ENCODE measurements around the gene CDC42BPA. TPM values are rescaled to one million over a fixed set of nuclear protein-coding genes. Genes with fewer than 3 reads are reported as not detected.

The CDC42BPA gene
- total RNA-seq, 2 experiments from 2014 or later = 1.8 to 2.1 TPM

DNA sequence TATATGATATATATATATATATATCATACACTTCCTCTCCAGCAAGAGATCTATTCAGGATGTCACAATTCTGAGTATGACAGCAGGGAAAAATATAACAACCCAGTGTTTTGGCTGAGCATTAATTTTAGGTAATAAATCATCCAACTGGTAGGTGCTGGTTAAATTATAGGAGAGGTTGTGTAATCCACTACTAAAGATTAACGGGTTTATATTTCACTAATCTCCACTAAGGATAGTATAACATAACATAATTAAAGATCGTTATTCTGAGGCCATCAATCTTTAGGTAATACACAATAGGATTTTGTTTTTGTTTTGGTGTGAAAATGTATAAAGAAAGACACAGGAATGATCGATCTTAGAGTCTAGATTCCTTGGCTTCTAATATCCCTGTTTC, 276.0 kb downstream of the CDC42BPA start:
- Mint-ChIP-seq H3K4me1 (ENCODE audit: low read depth) (peaks cover 2% of the 10 kb centered on the region), H3K36me3 (ENCODE audit: low read depth) (no peaks in the 10 kb centered on the region), H3K4me3 (no peak overlapping the region), H3K27me3 (peaks cover 12% of the 10 kb centered on the region), H3K9me3 (no peaks in the 10 kb centered on the region), H3K27ac (no peak overlapping the region)
- DNase-seq (no peak), ATAC-seq (no peak)
- TF ChIP-seq, protein P1, sequence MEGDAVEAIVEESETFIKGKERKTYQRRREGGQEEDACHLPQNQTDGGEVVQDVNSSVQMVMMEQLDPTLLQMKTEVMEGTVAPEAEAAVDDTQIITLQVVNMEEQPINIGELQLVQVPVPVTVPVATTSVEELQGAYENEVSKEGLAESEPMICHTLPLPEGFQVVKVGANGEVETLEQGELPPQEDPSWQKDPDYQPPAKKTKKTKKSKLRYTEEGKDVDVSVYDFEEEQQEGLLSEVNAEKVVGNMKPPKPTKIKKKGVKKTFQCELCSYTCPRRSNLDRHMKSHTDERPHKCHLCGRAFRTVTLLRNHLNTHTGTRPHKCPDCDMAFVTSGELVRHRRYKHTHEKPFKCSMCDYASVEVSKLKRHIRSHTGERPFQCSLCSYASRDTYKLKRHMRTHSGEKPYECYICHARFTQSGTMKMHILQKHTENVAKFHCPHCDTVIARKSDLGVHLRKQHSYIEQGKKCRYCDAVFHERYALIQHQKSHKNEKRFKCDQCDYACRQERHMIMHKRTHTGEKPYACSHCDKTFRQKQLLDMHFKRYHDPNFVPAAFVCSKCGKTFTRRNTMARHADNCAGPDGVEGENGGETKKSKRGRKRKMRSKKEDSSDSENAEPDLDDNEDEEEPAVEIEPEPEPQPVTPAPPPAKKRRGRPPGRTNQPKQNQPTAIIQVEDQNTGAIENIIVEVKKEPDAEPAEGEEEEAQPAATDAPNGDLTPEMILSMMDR (IDR thresholded peaks at IDR 0.05) = no peak
- POLR2A ChIA-PET = no interaction called here
- intact Hi-C loops (cut with micrococcal nuclease) = no loop called here
- CTCF ChIA-PET = no interaction called here

DNA sequence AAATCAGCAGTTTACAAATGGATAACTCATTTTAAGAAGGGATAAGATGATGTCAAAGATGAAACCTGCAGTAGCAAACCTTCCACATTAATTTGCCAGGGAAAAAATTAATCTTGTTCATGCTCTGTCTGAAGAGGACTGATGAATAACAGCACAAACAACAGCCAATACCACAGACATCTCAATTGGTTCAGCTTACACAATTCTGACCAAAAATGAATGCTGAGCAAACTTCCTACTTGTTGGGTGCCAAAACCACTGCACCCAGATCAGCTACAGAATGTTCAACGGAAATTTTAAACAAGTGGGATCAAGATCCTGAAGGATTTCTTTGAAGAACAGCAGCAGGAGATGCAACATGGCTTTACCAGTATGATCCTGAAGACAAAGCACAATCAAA, 279.9 kb downstream of the CDC42BPA start:
- CTCF ChIA-PET = interaction anchor here (1.0 kb wide), 1 partner anchor 120 kb away, joined by 3 read pairs; no protein-coding TSS in a partner anchor
- H3K9me3 Mint-ChIP-seq = no peaks in the 10 kb centered on the region
- TF ChIP-seq, protein P1 (IDR thresholded peaks at IDR 0.05) = no peak
- peaks cover 2% of the 10 kb centered on the region for H3K27me3 Mint-ChIP-seq
- DNase-seq = no peak
- peaks cover 4% of the 10 kb centered on the region for H3K4me1 Mint-ChIP-seq (ENCODE audit: low read depth)
- H3K27ac Mint-ChIP-seq = no peak overlapping the region
- intact Hi-C loops (cut with micrococcal nuclease) = no loop called here
- no peak for ATAC-seq
- POLR2A ChIA-PET = no interaction called here
- no peaks in the 10 kb centered on the region for H3K36me3 Mint-ChIP-seq (ENCODE audit: low read depth)
- no peak overlapping the region for H3K4me3 Mint-ChIP-seq

DNA sequence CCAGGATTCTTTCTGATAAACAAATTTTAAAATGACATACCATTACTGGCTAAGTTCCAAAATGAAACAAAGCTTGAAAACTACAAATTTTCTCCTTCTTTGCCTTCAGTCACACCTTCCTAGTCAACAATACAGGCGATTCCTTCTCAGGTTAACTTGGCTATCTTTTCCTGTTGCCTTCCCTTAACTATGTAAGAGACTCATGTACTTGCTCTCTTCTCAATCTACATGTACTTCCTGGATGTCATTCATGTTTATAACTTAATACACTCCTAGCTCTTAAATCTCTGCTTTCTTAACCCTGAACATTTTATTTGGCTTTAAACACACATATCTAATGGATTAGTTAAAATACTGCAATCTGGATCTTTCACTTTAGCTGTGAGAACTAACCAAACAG, 281.2 kb downstream of the CDC42BPA start:
- Mint-ChIP-seq H3K9me3 (no peaks in the 10 kb centered on the region), H3K4me1 (ENCODE audit: low read depth) (peaks cover 4% of the 10 kb centered on the region), H3K4me3 (no peak overlapping the region), H3K36me3 (ENCODE audit: low read depth) (no peaks in the 10 kb centered on the region), H3K27me3 (no peaks in the 10 kb centered on the region), H3K27ac (no peak overlapping the region)
- no peak for DNase-seq
- CTCF ChIA-PET = no interaction called here
- no peak for ATAC-seq
- intact Hi-C loops (cut with micrococcal nuclease) = no loop called here
- TF ChIP-seq, protein P1 (IDR thresholded peaks at IDR 0.05) = no peak
- POLR2A ChIA-PET = no interaction called here

DNA sequence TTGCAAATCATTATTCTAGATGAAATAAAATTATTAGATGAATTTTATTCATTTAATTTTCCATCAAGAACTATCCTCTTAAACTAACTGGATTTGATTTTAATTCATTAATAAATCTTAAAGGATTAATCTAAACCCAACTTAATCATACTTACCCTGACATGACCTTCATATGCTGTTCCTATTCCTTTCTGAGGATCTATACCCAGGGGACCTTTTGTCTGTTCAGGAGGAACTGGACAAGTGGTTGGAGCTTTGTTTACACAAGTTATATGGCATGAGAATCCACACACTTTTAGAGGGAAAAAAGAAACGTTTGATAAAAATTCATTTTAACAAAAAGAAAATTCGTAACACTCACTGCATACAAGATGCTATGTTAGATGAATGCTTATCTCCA, 283.0 kb downstream of the CDC42BPA start:
- H3K27me3 Mint-ChIP-seq = no peaks in the 10 kb centered on the region
- intact Hi-C loops (cut with micrococcal nuclease) = no loop called here
- no peaks in the 10 kb centered on the region for H3K36me3 Mint-ChIP-seq (ENCODE audit: low read depth)
- ChIA-PET POLR2A (no interaction called here), CTCF (interaction anchor here (0.8 to 1.0 kb wide), 2 partner anchors 128 to 176 kb away, joined by 3 read pairs; no protein-coding TSS in a partner anchor)
- TF ChIP-seq, protein P1 (IDR thresholded peaks at IDR 0.05) = no peak
- ATAC-seq (no peak), DNase-seq (no peak)
- no peak overlapping the region for H3K27ac Mint-ChIP-seq
- no peaks in the 10 kb centered on the region for H3K9me3 Mint-ChIP-seq
- H3K4me3 Mint-ChIP-seq = no peak overlapping the region
- H3K4me1 Mint-ChIP-seq (ENCODE audit: low read depth) = peaks cover 4% of the 10 kb centered on the region

DNA sequence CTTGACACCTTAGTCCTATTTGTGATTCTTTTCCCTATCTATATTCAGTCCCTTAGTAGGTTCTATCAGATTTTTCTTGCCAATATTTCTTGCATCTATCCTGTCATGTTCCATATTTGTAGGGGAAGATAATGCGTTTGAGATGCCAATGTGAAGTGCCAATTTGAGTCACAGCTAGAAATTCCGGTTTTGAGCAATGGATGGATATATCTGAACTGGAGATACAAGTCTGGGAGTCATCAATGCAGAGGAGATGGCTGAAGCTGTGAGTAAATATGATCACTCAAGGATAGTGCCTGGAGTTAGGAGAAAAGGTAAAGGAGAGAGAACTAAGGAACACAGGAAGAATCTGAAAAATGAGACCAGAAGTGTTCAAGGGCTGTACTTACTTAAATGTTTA, 284.4 kb downstream of the CDC42BPA start:
- Mint-ChIP-seq H3K9me3 (no peaks in the 10 kb centered on the region), H3K4me3 (no peak overlapping the region), H3K27me3 (no peaks in the 10 kb centered on the region), H3K27ac (no peak overlapping the region), H3K4me1 (ENCODE audit: low read depth) (peaks cover 4% of the 10 kb centered on the region), H3K36me3 (ENCODE audit: low read depth) (no peaks in the 10 kb centered on the region)
- intact Hi-C loops (cut with micrococcal nuclease) = no loop called here
- no peak for DNase-seq
- ChIA-PET CTCF (no interaction called here), POLR2A (no interaction called here)
- ATAC-seq = no peak
- TF ChIP-seq, protein P1 (IDR thresholded peaks at IDR 0.05) = no peak

Measured in activated CD8-positive, alpha-beta T cell treated with anti-CD3 and anti-CD28 coated beads for 36 hours (primary cell).